OCI-LY7 (cell line): Measurements from ENCODE around the gene SIRT5. TPM values are rescaled to one million over a fixed set of nuclear protein-coding genes. Genes with fewer than 3 reads are reported as not detected.

Experiments used
- BruUV-seq: library from RNA; stranded (reverse); fragments of 400-500 nt; replicated peaks from 2 replicates; lab custom pipeline; 2021; lab: Mats Ljungman, UMichigan
- CTCF ChIA-PET: fragments of 300-600 bp; sonication (Branson Sonifier 250); formaldehyde crosslinking; loops from one replicate; lab custom pipeline; 2022; ENCODE audit warnings: antibody characterized with exemption; ENCODE audit not compliant: unreplicated experiment; lab: Charles Lee
- POLR2A ChIA-PET: fragments of 300-600 bp; sonication (Branson Sonifier 250); formaldehyde crosslinking; loops from one replicate; lab custom pipeline; 2022; ENCODE audit warnings: antibody characterized with exemption; lab: Charles Lee
- DNase-seq: peaks from one replicate; pipeline ENCODE4 v3.0.0-alpha.2; 2015; ENCODE audit warnings: low spot score
- H2AFZ ChIP-seq: fragments of 200-600 bp; sonication (generic), shearing (Covaris generic); 2 replicates; pipeline ENCODE4 v1.6.1; 2014; ENCODE audit warnings: mild to moderate bottlenecking, antibody characterized with exemption, low read length, moderate library complexity
- H3K27ac ChIP-seq: fragments of 200-600 bp; sonication (generic); 2 replicates; pipeline ENCODE4 v1.5.1; 2014; ENCODE audit warnings: mixed run types, low read depth, mild to moderate bottlenecking, moderate library complexity, low read length, inconsistent platforms; ENCODE audit not compliant: poor library complexity, severe bottlenecking
- H3K36me3 ChIP-seq: fragments of 200-600 bp; sonication (generic); 2 replicates; pipeline ENCODE4 v1.6.1; 2014; ENCODE audit warnings: mild to moderate bottlenecking, antibody characterized with exemption, low read length, moderate library complexity, mixed read lengths; ENCODE audit not compliant: insufficient read depth
- H3K4me1 ChIP-seq: fragments of 200-600 bp; sonication (generic); 2 replicates; pipeline ENCODE4 v1.5.1; 2014; ENCODE audit warnings: mild to moderate bottlenecking, low read length; ENCODE audit not compliant: insufficient read depth, poor library complexity, severe bottlenecking
- H3K4me2 ChIP-seq: fragments of 200-600 bp; sonication (generic); 2 replicates; pipeline ENCODE4 v1.6.1; 2014; ENCODE audit warnings: mild to moderate bottlenecking, low read length
- H3K4me3 ChIP-seq: fragments of 200-600 bp; sonication (generic); 2 replicates; pipeline ENCODE4 v1.5.1; 2014; ENCODE audit warnings: mild to moderate bottlenecking, low read depth, low read length; ENCODE audit not compliant: poor library complexity, severe bottlenecking
- H3K79me2 ChIP-seq: fragments of 200-600 bp; sonication (generic); 2 replicates; pipeline ENCODE4 v1.6.1; 2016; ENCODE audit warnings: low read depth, mild to moderate bottlenecking, low read length, moderate library complexity, mixed read lengths; ENCODE audit not compliant: insufficient read depth
- H3K9me2 ChIP-seq: fragments of 200-600 bp; sonication (generic); 2 replicates; pipeline ENCODE4 v1.6.1; 2016; ENCODE audit warnings: mild to moderate bottlenecking, low read length, mixed read lengths; ENCODE audit not compliant: insufficient read depth
- H3K9me3 ChIP-seq: fragments of 200-600 bp; sonication (generic); 2 replicates; pipeline ENCODE4 v1.6.1; 2014; ENCODE audit warnings: mild to moderate bottlenecking, mixed run types, low read length, mixed read lengths
- H4K20me1 ChIP-seq: fragments of 200-600 bp; sonication (generic); 2 replicates; pipeline ENCODE4 v1.6.1; 2014; ENCODE audit warnings: mild to moderate bottlenecking, antibody characterized with exemption, low read length, moderate library complexity, mixed read lengths; ENCODE audit not compliant: insufficient read depth
- CTCF ChIP-seq: fragments of 200-600 bp; sonication (generic); conservative IDR thresholded peaks from 2 replicates; pipeline ENCODE4 v1.5.1; 2014; ENCODE audit warnings: mild to moderate bottlenecking, antibody characterized with exemption, low read length, moderate library complexity, mixed read lengths
- EZH2phosphoT487 ChIP-seq: fragments of 200-600 bp; sonication (generic); IDR thresholded peaks from 2 replicates; pipeline ENCODE4 v1.6.1; 2018; ENCODE audit warnings: low read depth, borderline replicate concordance, mild to moderate bottlenecking, mixed run types, antibody characterized with exemption, low read length, moderate library complexity, mixed read lengths
- intact Hi-C: fragments of 100-400 bp; cut with micrococcal nuclease; formaldehyde crosslinking; loops from one replicate; pipeline ENCODE4 v1.10.0; 2022; ENCODE audit not compliant: unreplicated experiment
- total RNA-seq, 2 experiments: library from RNA; depleted of rRNA in 1 of 2; stranded (reverse); fragments of >200 nt in 1 of 2; shearing (Covaris generic) in 1 of 2; gene quantifications; 2 replicates each; pipeline ENCODE4 v1.2.3, GENCODE V29; 2014 to 2022

The SIRT5 gene
- total RNA-seq, 2 experiments from 2014 or later = 17.6 to 23.6 TPM

- Histone ChIP-seq H3K4me1 (no peaks in the 10 kb centered on the region), H4K20me1 (no peaks in the 10 kb centered on the region), H3K79me2 (no peaks in the 10 kb centered on the region; the same call in 1 of the 2 replicates), H2AFZ (no peak overlapping the region), H3K4me3 (no peak overlapping the region), H3K9me2 (no peaks in the 10 kb centered on the region), H3K4me2 (no peak overlapping the region), H3K27ac (no peak overlapping the region), H3K36me3 (peaks cover 22% of the 10 kb centered on the region), H3K9me3 (no peaks in the 10 kb centered on the region)
- no TSS peak for BruUV-seq
- POLR2A ChIA-PET = interaction anchor here (0.6 to 1.2 kb wide), 6 partner anchors 11 to 302 kb away, joined by 3 to 7 read pairs (median 3); no protein-coding TSS in a partner anchor
- intact Hi-C loops = no loop called here
- CTCF ChIA-PET = no interaction called here
- no peak for TF ChIP-seq CTCF
- no peak for TF ChIP-seq EZH2phosphoT487
- DNase-seq = no peak
Observed at GRCh38 chr6:13649393-13649792, 75.0 kb downstream of the SIRT5 start.

GRCh38 chr6:13653296-13653695 lies 78.9 kb downstream of the SIRT5 start:
- peaks cover 7% of the 10 kb centered on the region for H3K4me1 ChIP-seq
- intact Hi-C loops = no loop called here
- BruUV-seq = no TSS peak
- H3K79me2 ChIP-seq = peaks cover 4% of the 10 kb centered on the region; the same call in 1 of the 2 replicates
- H3K9me2 ChIP-seq = no peaks in the 10 kb centered on the region
- no peak overlapping the region for H3K4me2 ChIP-seq
- DNase-seq = no peak
- peaks cover 25% of the 10 kb centered on the region for H3K36me3 ChIP-seq
- no peak overlapping the region for H2AFZ ChIP-seq
- no peak overlapping the region for H3K27ac ChIP-seq
- ChIA-PET POLR2A (interaction anchor here (0.7 to 2.0 kb wide), 2 partner anchors 15 to 17 kb away, joined by 4 to 7 read pairs; no protein-coding TSS in a partner anchor), CTCF (no interaction called here)
- no peaks in the 10 kb centered on the region for H3K9me3 ChIP-seq
- H3K4me3 ChIP-seq = no peak overlapping the region
- no peak for TF ChIP-seq CTCF
- no peak for TF ChIP-seq EZH2phosphoT487
- no peaks in the 10 kb centered on the region for H4K20me1 ChIP-seq

- Histone ChIP-seq H3K4me1 (peaks cover 7% of the 10 kb centered on the region), H3K9me2 (no peaks in the 10 kb centered on the region), H2AFZ (no peak overlapping the region), H3K36me3 (peaks cover 25% of the 10 kb centered on the region), H3K79me2 (peaks cover 15% of the 10 kb centered on the region; the same call in 1 of the 2 replicates), H3K27ac (no peak overlapping the region), H3K9me3 (no peaks in the 10 kb centered on the region), H3K4me3 (no peak overlapping the region), H4K20me1 (no peaks in the 10 kb centered on the region), H3K4me2 (no peak overlapping the region)
- BruUV-seq = no TSS peak
- TF ChIP-seq EZH2phosphoT487 (no peak), CTCF (no peak)
- CTCF ChIA-PET = no interaction called here
- intact Hi-C loops = no loop called here
- DNase-seq = no peak
- POLR2A ChIA-PET = interaction anchor here (0.7 to 1.0 kb wide), 2 partner anchors 8 to 26 kb away, joined by 3 read pairs; no protein-coding TSS in a partner anchor
Observed at GRCh38 chr6:13654496-13654895, 80.1 kb downstream of the SIRT5 start.
